ENCODE measurements around the gene TSSK2. TPM values are rescaled to one million over a fixed set of nuclear protein-coding genes. Genes with fewer than 3 reads are reported as not detected.

Gene TSSK2
- total RNA-seq, 1 donor from 2014 or later, result not detected

DNA sequence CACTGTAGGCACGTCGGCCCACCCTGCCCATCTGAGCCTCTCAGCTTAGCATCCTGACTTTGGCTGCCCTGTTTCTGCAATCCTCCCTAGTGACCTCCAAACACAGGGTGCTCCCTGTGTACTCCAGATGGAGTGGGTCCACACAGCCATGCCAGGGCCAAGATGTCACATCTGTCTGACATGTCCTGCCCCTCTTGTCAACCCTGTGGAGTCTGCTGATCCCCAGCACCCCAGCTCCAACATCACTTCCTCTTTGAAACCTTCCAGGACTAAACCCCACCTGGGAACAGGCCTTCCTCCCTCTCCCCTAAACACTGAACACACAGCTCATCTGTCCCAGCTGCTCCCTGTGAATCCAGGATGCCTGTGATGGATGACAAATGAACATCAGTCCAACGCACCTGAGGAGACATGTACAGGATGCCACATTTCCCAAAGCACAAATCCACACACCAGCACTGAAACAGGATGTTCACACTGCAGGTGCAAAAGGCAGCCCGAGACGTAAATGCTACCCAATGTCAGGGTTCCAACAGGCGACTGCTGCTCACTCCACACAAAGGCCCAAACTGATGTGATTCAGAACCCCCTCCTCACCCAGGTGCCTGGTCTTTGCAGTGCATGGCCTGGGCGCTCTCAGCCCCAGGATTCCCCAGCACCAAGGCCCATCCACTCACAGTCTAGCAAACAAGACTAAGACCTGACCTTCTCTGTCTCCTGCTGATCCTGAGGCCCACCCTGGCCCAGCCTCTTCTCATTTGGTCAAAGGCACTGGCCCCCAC lies 2.0 kb upstream of the TSSK2 start:
- Histone ChIP-seq H3K36me3 (peaks cover 18% of the 10 kb centered on the region), H3K27ac (replicated peaks) (no peak overlapping the region), H3K4me1 (no peaks in the 10 kb centered on the region), H3K4me3 (no peak overlapping the region), H3K27me3 (ENCODE audit: low read depth) (no peaks in the 10 kb centered on the region), H3K9me3 (replicated peaks) (no peaks in the 10 kb centered on the region)
- TF ChIP-seq, protein P1, sequence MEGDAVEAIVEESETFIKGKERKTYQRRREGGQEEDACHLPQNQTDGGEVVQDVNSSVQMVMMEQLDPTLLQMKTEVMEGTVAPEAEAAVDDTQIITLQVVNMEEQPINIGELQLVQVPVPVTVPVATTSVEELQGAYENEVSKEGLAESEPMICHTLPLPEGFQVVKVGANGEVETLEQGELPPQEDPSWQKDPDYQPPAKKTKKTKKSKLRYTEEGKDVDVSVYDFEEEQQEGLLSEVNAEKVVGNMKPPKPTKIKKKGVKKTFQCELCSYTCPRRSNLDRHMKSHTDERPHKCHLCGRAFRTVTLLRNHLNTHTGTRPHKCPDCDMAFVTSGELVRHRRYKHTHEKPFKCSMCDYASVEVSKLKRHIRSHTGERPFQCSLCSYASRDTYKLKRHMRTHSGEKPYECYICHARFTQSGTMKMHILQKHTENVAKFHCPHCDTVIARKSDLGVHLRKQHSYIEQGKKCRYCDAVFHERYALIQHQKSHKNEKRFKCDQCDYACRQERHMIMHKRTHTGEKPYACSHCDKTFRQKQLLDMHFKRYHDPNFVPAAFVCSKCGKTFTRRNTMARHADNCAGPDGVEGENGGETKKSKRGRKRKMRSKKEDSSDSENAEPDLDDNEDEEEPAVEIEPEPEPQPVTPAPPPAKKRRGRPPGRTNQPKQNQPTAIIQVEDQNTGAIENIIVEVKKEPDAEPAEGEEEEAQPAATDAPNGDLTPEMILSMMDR (IDR thresholded peaks at IDR 0.05; ENCODE audit: borderline replicate concordance), result no peak
- DNase-seq, result no peak
- intact Hi-C loops (cut with micrococcal nuclease), result no loop called here

DNA sequence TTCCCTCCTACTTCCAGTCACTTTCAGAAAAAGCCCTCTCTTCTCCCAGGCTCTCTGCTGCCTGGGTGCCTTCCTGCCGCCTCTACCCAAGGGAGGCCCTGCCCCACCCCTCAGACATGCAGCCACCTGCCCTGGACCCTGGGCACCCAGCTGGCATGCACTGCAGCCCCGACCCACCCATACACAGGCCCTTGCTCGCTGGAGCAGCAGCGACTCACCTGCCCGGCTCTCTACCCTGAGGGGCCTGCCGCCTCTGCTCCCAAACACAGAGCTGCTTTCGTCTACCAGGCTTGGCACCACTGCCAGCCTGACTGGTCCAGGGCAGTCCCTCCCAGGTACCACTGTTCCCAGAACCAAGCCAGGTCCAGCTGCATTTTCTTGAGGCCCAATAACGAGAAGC lies 1.2 kb upstream of the TSSK2 start:
- DNase-seq, result no peak
- TF ChIP-seq, protein P1 (IDR thresholded peaks at IDR 0.05; ENCODE audit: borderline replicate concordance), result no peak
- H3K4me3 ChIP-seq, result no peak overlapping the region
- peaks cover 26% of the 10 kb centered on the region for H3K36me3 ChIP-seq
- no peaks in the 10 kb centered on the region for H3K27me3 ChIP-seq (ENCODE audit: low read depth)
- no peak overlapping the region for H3K27ac ChIP-seq (replicated peaks)
- H3K9me3 ChIP-seq (replicated peaks), result no peaks in the 10 kb centered on the region
- intact Hi-C loops (cut with micrococcal nuclease), result no loop called here
- H3K4me1 ChIP-seq, result no peaks in the 10 kb centered on the region

DNA sequence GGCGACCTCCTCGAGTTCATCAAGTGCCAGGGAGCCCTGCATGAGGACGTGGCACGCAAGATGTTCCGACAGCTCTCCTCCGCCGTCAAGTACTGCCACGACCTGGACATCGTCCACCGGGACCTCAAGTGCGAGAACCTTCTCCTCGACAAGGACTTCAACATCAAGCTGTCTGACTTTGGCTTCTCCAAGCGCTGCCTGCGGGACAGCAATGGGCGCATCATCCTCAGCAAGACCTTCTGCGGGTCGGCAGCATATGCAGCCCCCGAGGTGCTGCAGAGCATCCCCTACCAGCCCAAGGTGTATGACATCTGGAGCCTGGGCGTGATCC lies 542 bp downstream of the TSSK2 start:
- intact Hi-C loops (cut with micrococcal nuclease), result no loop called here
- H3K27ac ChIP-seq (replicated peaks), result no peak overlapping the region
- no peak overlapping the region for H3K4me3 ChIP-seq
- H3K4me1 ChIP-seq, result no peaks in the 10 kb centered on the region
- no peaks in the 10 kb centered on the region for H3K27me3 ChIP-seq (ENCODE audit: low read depth)
- TF ChIP-seq, protein P1 (IDR thresholded peaks at IDR 0.05; ENCODE audit: borderline replicate concordance), result no peak
- no peak for DNase-seq
- H3K36me3 ChIP-seq, result peaks cover 42% of the 10 kb centered on the region
- no peaks in the 10 kb centered on the region for H3K9me3 ChIP-seq (replicated peaks)

DNA sequence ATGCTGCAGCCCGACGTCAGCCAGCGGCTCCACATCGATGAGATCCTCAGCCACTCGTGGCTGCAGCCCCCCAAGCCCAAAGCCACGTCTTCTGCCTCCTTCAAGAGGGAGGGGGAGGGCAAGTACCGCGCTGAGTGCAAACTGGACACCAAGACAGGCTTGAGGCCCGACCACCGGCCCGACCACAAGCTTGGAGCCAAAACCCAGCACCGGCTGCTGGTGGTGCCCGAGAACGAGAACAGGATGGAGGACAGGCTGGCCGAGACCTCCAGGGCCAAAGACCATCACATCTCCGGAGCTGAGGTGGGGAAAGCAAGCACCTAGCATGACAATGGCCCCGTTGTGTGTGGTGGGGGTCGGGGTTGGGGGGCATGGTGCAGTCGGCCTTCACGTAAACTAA lies 1.0 kb downstream of the TSSK2 start:
- Histone ChIP-seq H3K27ac (replicated peaks) (no peak overlapping the region), H3K36me3 (peaks cover 47% of the 10 kb centered on the region), H3K9me3 (replicated peaks) (no peaks in the 10 kb centered on the region), H3K4me1 (no peaks in the 10 kb centered on the region), H3K27me3 (ENCODE audit: low read depth) (no peaks in the 10 kb centered on the region), H3K4me3 (no peak overlapping the region)
- TF ChIP-seq, protein P1 (IDR thresholded peaks at IDR 0.05; ENCODE audit: borderline replicate concordance), result no peak
- no peak for DNase-seq
- intact Hi-C loops (cut with micrococcal nuclease), result no loop called here

DNA sequence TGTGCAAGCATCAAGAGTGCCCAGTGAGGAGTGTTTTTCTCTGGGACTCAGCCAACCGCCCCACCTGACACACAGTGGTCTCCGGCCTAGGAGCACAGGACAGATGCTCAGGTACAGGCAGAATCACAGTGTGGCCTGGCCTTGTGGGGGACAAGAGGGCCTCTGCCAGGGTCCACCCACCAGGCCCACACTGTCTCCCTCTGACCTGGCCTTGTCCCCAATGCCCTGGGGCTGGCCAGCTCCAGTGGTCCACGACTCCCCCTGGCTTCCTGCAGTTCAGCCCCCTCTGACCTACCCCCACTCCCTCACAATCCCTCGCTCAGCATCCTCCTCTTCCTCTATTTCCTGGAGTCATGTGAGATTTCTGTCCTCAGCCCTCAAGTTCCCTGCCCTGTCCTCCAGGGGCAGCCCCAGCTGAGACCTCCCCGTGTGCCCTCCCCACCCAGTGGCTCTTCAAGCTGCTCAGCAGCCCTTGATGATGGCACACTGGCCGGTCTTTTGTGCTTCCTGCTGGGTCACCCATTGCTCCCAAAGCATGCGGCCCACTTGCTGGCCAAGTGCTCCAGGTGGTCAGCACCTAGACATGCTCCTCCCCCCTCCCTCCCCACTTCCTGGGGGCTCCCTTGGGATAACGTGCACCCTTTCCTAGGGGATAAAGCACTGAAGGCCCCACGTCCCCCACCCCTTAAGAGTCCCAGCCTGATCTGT lies 1.7 kb downstream of the TSSK2 start:
- H3K4me1 ChIP-seq, result no peaks in the 10 kb centered on the region
- DNase-seq, result no peak
- intact Hi-C loops (cut with micrococcal nuclease), result no loop called here
- H3K27ac ChIP-seq (replicated peaks), result no peak overlapping the region
- no peaks in the 10 kb centered on the region for H3K27me3 ChIP-seq (ENCODE audit: low read depth)
- TF ChIP-seq, protein P1 (IDR thresholded peaks at IDR 0.05; ENCODE audit: borderline replicate concordance), result no peak
- no peak overlapping the region for H3K4me3 ChIP-seq
- peaks cover 54% of the 10 kb centered on the region for H3K36me3 ChIP-seq
- no peaks in the 10 kb centered on the region for H3K9me3 ChIP-seq (replicated peaks)

All from left ventricle myocardium inferior (tissue), 1 donor.